NCI-H2196 (cell line): ENCODE data around the gene PRR5L.
A peak's percentile ranks its signal among the peaks of the same experiment; 100 is the strongest.

Source experiments
- DNase-seq: peaks from one replicate; lab custom pipeline; 2025; ENCODE audit not compliant: unreplicated experiment; lab: John Stamatoyannopoulos, UW

The PRR5L gene, protein sequence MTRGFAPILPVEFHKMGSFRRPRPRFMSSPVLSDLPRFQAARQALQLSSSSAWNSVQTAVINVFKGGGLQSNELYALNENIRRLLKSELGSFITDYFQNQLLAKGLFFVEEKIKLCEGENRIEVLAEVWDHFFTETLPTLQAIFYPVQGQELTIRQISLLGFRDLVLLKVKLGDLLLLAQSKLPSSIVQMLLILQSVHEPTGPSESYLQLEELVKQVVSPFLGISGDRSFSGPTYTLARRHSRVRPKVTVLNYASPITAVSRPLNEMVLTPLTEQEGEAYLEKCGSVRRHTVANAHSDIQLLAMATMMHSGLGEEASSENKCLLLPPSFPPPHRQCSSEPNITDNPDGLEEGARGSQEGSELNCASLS

DNA sequence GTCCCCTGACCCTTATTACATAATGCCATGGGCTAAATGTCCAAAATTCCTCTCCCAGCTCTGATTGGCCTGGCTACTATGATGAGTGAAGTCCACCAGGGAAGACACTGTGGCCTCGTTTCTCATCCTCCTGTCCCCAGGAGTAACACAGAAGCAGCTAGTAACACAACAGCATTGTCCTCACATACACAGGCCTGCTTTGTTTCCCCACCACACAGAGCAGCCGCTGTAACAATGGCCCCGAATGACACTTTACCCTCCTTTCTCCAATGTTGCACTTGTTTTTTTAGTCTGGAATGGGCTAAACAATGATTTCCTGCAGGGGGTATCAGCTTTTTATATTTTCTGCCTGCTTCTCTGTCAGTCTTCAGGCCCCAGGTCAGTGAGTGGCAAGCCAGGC lies at the start of gene PRR5L:
PRR5L (plus strand) TSS at position 363 of the 400 bp plus-strand sequence. CDS start 104,834 bp downstream, outside the sequence.
- no peak for DNase-seq

GRCh38 chr11:36247493-36247892 lies 48.6 kb upstream of the PRR5L start:
- DNase-seq: no peak

DNA sequence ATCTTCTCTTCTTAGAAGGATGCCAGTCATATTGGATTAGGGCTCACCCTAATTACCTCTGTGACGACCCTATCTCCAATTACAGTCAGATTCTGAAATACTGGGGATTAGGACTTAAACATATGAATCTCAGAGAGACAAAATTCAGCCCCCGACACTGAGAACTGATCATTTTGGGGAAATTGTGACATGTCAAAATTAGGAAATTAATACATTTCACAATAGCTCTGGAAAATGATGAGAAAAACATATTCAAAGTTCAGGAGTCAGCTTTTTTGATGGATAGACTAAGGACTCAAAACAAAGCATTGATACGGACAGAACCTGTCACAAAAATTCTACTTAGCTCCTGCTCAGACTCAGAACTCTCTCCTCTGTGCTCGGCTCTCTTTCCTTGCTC lies 47.7 kb upstream of the PRR5L start:
- no peak for DNase-seq

DNA sequence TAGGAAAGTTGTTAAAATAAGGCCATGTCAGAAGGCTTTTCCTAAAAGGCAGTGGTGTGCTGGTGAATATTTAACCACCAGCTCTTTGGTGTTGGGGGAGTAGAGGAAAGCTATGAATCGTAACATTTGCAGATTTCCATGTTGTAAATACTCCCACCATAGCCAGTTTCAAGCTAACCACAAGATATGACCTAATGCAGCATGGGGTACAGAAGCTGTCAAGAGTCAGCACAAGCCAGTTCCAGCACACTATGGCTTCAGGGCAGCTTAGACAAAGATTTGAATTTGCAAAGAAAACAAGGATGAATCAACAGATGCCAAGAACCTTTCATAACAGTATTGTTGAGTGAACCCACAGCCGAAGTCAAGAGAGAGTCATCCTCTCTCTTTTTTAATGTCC lies 46.8 kb upstream of the PRR5L start:
- no peak for DNase-seq

DNA sequence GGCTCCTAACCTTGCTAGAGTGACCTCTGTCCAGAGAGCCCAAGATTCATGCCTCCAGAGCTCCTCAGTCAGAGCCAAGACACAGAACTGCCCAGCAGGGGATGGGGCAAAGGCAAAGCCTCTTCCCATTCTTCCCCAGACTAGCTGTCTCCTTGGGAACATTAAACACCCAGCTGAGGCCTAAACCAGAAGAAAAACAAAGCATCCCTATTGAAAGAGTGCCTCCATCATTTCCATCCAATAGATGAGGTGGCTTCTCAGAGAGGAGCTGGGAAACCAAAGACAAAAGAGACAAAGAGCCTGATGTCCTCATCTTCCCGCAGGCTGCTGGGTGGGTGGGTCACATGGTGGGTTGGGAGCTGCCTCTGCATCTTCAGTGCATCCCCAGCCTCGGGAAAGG lies 44.3 kb upstream of the PRR5L start:
- no peak for DNase-seq

GRCh38 chr11:36253238-36253637 lies 42.9 kb upstream of the PRR5L start:
- peak; percentile 24 for DNase-seq

DNA sequence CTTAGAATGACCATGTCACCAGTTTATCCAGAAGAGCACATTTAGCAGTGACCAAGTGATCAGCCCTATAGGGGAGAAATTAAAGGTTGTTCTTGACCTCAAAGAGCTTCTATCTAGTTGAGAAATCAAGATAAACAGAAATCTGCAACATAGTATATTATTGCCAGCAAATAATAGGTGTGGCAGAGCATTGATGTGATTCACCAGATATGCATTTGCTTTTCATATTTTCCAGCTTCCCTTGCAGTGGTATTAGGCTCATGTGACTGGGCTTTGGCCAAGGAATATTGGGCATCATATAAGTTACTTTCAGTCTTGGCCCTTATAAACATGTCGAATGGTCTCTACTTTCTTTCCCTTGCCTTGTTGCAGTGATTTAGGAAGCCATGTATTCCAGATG lies 41.4 kb upstream of the PRR5L start:
- DNase-seq: no peak

DNA sequence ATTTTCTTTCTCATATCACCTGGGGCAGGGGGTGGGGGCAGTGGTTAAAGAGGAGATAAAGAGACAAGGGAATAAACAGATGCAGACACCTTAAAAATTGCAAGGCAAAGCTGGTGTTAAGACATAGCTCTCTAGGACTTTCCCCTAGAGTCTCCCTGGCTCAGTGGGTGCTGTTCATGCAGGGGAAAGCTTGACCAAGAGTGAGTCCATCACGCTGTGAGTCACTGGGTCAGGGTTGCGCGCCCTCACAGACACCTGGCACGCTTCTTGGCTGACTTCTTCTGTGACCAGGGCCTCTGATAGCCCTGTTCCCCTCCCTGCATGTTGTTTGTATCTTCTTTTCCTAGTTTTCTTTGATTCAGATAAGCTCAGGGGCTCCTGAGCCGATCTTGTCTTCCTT lies 38.7 kb upstream of the PRR5L start:
- no peak for DNase-seq

- peak; percentile 54 for DNase-seq
Measured at GRCh38 chr11:36258730-36259360, 37.2 kb upstream of the PRR5L start.

- no peak for DNase-seq
Measured at GRCh38 chr11:36261094-36261493, 35.0 kb upstream of the PRR5L start.

DNA sequence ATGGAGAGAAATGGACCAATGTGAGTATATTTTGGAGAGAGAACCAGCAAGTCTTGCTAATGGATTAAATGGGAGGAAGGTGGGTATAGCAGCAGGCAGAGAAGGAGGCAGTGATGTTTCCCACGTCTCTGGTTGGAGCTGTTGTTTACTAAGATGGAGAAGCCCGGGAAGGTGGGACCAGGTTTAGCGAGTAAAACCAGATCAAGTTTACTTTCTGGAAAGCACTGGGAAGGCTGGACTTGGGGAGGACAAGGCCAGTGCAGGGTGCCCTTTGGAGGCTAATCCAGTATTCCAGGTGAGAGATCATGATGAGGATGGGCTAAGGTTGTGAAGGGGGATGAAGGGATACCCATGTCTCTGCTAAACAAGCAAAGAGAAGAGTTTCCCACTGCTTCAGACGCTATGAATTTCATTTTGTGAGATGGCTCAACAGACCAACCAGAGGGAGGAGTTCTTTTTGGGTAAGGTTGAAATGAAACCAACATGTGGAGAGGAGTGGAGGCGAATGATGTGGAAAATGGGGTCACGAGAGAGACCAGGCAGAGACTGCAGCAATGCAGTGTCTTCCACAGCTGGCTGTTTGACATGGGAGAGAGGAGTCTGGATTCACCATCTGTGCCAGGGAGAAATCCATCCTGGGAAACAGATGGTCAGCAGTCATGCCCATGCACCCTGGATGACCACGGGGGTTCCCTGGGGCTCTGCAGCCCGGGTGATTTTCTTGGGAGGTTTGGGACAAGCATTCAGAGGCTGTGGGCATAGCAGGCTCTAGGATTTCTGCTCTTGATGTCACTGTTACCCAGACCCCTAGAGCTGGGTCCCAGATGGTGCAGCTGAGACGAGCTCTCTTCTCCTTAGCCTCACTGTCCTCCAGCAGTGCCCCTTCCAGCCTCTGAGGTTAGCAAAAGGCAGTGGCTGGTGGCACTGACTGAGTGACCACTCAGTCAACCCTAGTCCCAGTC lies 31.8 kb upstream of the PRR5L start:
- no peak for DNase-seq

DNA sequence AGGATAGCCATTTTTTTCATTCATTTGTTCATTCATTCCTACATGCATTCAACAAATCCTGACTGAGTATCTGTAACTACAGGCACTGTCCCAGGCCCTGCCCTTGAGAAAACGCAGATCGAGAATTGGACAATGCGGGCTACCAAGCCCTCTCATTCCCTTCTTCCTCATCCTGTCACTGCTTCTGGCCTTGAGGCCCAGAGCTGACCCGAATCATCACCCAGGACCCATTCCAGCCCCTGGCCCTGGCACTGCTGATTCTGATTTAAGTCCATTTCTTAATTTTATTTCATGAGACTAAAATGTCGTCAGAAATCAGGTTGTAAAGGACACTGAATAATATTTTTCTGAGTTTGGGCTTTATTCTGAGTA lies 31.1 kb upstream of the PRR5L start:
- no peak for DNase-seq

GRCh38 chr11:36265793-36266628 lies 30.1 kb upstream of the PRR5L start:
- peak; percentile 74 for DNase-seq

GRCh38 chr11:36266767-36267166 lies 29.3 kb upstream of the PRR5L start:
- no peak for DNase-seq

- DNase-seq: no peak
Measured at GRCh38 chr11:36268337-36268985, 27.6 kb upstream of the PRR5L start.

DNA sequence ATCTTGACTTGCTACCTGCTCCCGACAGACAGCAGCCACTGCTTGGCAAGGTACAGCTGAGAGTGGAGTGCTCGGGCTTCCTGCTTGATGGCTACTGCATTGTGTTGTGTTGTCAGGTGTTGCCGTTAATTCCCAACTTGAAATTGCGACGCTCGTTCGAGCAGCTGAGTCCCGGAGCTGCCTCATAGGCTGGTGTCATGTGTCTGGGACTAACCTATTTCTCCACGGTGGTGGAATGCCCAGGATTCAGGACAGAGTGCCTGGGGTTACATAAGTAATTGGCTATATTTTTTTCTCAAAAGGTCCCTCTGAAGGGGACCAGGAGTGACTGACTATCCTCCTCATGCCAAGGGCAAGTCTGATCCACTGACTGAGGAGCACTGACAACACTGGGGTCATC lies 25.4 kb upstream of the PRR5L start:
- no peak for DNase-seq

DNA sequence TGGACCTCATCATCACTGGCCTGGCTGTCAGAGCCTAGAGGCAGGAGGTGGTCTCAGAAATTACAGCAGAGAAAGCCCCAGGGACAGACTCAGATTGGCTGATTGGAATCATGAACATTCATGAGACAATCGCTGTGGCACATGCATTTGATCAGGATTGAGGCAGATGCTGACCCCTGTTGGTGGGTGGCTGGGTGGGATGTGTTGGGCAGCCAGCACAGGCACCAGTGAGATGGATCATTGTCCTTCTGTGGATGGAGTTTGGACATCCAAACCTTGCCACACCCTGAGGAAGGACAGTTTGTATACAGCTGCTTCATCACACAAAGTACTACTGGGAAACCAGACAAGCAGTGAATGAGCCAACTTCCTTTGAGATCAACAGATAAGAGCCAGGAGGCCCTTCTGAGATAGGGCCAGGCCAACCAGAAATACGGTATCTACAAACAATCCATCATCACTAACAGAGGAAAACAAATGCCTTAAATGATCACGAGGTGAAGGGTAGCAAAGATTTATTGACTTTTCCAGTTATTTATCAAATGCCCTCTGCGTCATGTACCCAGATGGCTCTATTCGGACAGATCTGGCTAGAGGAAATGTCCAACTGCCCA lies 24.2 kb upstream of the PRR5L start:
- DNase-seq: no peak

- DNase-seq: peak; percentile 88
Measured at GRCh38 chr11:36273110-36273509, 23.0 kb upstream of the PRR5L start.

DNA sequence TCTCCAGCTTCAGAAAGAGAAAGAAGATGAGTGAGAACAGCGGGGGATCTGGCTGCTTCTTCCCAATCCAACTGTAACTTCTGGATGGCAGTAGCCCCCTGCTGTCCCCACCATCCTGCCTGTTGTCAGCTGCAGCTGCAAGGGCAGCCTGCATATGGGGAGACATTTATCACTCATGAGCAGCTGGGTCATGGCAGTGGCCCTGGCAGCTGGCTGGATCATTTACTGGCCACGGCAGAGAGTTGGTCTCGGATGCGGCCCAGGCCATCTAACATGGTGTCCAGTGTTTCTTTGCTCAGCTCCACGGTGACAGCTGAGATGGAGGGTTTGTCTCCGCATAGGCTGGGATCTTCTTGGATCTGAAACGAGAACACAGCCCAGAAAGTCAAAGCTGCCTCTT lies 21.7 kb upstream of the PRR5L start:
- no peak for DNase-seq
